GM08714 (cell line): ENCODE measurements around the gene PPP1R15A.
A peak's percentile ranks its signal among the peaks of the same experiment; 100 is the strongest.
"Not testable (repeated sequence)": the region's sequence is repeated elsewhere in the genome, so short reads cannot be mapped to it uniquely, and the experiment has no call there.

ENCODE experiments used
- H3K4me3 ChIP-seq: fragments of 200-500 bp; sonication (Bioruptor generic); 2 replicates; pipeline ENCODE4 v1.5.1; 2014; ENCODE audit warnings: mild to moderate bottlenecking, low read length, inconsistent platforms
- ZNF274 ChIP-seq: IDR thresholded peaks from 2 replicates; pipeline ENCODE4 v1.6.1; 2012; ENCODE audit warnings: mild to moderate bottlenecking, low read depth, low read length

The PPP1R15A gene

DNA sequence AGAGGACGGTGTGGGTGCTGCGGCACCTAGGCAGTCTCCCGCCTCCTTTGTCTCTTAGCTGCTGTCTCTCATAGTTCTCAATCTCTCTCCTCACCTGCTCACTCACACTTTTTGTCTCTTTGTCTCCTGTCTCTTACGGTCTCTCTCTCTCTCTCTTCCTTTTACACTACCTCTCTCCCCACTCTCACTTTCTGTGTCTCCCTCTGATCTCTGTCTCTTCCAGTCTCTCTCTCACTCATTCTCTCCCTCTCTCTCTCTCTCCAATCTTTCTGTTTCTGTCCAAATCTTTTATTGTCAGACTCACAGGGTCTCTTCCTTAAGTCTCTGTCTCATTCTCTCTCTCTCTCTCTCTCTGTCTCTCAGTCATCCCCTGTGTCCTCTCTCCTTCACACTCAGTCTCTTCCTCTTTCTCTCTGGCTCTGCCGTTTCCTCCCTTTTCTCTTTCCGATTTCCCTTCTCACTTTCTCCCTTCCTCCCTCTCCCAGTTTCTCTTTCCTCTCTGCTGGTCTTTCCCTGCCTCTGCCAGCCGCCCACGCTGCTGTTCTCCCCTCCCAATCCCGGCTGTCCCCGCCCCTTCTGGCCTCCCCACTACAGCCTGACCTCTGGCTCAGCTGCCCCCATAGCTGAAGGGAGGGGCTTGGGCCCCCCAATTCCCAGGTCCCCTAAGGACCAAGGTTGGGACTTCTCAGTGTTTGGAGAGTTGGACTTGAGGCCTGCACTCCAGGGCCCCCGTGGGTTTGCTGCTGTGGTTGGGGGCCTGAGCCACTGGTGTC is 3.9 kb upstream of the PPP1R15A start, which contains the start of gene PLEKHA4:
Gene PLEKHA4, minus strand, starts transcription at position 504 of the 773 bp plus-strand sequence. CDS start 997 bp downstream, outside the sequence.
- TF ChIP-seq ZNF274: no peak
- no peak within 1 kb of the TSS for H3K4me3 ChIP-seq

DNA sequence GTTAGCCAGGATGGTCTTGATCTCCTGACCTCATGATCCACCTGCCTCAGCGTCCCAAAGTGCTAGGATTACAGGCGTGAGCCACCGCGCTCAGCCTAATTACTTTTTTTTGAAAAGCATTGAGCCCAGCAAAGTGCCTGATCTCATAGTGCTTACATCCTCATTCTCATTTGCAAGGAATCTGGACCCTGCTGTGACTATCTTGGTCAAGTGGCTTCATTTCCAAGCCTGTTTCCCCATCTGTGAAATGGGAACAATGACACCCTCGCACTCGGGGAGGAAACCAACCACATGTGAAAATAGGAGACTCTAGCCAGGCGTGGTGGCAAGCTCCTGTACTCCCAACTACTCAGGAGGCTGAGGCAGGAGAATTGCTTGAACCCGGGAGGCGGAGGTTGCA is 2.2 kb upstream of the PPP1R15A start:
- H3K4me3 ChIP-seq: no peak overlapping the region
- no peak for TF ChIP-seq ZNF274

DNA sequence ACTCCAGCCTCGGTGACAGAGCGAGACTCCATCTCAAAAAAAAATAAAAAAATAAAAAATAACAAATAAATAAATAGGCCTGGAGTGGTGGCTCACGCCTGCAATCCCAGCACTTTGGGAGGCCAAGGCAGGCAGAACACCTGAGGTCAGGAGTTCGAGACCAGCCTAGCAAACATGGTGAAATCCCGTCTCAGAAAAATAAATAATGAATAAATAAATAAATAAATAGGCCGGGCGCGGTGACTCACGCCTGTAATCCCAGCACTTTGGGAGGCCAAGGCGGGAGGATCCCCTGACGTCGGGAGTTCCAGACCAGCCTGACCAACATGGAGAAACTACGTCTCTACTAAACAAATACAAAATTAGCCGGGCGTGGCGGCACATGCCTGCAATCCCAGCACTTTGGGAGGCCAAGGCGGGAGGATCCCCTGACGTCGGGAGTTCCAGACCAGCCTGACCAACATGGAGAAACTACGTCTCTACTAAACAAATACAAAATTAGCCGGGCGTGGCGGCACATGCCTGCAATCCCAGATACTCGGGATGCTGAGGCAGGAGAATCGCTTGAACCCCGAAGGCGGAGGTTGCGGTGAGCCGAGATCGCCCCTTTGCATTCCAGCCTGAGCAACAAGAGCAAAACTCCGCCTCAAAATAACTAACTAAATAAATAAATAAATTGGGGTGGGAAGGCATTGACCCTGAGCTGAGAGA is 595 bp upstream of the PPP1R15A start:
- not testable (repeated sequence) for H3K4me3 ChIP-seq

DNA sequence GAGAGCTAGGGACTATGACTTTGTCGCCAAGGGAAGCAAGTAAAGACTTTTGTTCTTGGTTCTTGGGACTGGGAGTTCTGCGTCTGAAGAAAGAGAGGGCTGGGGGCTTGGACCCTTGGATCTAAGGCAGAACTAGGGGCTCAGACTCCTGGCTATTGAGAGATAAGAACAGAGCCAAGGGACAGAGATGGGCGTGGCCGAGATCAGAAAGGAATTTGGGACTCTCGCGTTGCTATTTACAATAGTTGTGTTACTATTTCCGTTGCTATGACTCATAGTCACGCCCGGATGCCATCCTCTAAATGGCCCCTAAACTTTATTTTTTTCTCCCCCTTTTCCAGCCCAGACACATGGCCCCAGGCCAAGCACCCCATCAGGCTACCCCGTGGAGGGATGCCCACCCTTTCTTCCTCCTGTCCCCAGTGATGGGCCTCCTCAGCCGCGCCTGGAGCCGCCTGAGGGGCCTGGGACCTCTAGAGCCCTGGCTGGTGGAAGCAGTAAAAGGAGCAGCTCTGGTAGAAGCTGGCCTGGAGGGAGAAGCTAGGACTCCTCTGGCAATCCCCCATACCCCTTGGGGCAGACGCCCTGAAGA is 759 bp downstream of the PPP1R15A start:
- H3K4me3 ChIP-seq: peak overlapping the region; percentile 85
- no peak for TF ChIP-seq ZNF274

DNA sequence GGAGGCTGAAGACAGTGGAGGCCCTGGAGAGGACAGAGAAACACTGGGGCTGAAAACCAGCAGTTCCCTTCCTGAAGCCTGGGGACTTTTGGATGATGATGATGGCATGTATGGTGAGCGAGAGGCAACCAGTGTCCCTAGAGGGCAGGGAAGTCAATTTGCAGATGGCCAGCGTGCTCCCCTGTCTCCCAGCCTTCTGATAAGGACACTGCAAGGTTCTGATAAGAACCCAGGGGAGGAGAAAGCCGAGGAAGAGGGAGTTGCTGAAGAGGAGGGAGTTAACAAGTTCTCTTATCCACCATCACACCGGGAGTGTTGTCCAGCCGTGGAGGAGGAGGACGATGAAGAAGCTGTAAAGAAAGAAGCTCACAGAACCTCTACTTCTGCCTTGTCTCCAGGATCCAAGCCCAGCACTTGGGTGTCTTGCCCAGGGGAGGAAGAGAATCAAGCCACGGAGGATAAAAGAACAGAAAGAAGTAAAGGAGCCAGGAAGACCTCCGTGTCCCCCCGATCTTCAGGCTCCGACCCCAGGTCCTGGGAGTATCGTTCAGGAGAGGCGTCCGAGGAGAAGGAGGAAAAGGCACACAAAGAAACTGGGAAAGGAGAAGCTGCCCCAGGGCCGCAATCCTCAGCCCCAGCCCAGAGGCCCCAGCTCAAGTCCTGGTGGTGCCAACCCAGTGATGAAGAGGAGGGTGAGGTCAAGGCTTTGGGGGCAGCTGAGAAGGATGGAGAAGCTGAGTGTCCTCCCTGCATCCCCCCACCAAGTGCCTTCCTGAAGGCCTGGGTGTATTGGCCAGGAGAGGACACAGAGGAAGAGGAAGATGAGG is 1.5 kb downstream of the PPP1R15A start:
- peak overlapping the region; percentile 85 for H3K4me3 ChIP-seq
- no peak for TF ChIP-seq ZNF274

DNA sequence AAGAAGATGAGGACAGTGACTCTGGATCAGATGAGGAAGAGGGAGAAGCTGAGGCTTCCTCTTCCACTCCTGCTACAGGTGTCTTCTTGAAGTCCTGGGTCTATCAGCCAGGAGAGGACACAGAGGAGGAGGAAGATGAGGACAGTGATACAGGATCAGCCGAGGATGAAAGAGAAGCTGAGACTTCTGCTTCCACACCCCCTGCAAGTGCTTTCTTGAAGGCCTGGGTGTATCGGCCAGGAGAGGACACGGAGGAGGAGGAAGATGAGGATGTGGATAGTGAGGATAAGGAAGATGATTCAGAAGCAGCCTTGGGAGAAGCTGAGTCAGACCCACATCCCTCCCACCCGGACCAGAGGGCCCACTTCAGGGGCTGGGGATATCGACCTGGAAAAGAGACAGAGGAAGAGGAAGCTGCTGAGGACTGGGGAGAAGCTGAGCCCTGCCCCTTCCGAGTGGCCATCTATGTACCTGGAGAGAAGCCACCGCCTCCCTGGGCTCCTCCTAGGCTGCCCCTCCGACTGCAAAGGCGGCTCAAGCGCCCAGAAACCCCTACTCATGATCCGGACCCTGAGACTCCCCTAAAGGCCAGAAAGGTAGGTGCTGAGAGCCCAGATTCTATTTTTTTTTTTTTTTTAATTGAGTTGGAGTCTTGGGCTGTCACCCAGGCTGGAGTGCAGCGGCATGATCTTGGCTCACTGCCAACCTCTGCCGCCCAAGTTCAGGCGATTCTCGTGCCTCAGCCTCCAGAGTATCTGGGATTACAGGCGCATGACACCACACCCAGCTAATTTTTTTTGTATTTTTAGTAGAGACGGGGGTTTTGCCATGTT is 2.3 kb downstream of the PPP1R15A start:
- TF ChIP-seq ZNF274: no peak
- H3K4me3 ChIP-seq: peak overlapping the region; percentile 85

DNA sequence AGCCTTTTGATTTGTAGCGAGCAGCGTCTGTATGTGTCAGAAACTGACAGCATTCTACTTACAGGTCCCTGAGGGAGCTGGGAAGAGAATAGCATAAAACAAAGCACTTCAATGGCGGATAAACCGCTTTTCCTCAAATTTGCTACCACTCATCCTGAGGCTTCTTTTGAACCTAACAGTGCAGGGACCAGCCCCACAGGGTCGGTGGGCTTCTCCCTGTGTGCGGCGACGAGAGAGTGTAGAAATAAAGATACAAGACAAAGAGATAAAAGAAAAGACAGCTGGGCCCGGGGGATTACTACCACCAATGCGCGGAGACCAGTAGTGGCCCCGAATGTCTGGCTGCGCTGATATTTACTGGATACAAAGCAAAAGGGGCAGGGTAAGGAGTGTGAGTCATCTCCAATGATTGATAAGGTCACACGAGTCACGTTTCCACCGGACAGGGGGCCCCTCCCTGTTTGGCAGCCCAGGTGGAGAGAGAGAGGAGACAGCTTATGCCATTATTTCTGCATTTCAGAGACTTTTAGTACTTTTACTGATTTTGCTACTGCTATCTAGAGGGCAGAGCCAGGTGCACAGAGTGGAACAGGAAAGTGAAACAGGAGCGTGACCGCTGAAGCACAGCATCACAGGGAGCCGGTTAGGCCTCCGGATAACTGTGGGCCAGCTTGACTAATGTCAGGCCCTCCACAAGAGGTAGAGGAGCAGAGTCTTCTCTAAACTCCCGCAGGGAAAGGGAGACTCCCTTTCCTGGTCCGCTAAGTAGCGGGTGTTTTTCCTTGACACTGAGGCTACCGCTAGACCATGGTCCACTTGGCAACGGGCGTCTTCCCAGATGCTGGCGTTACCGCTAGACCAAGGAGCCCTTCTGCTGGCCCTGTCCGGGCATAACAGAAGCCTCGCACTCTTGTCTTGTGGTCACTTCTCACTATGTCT is 4.1 kb downstream of the PPP1R15A start:
- peak overlapping the region; percentile 85; the same call in 1 of the 2 replicates for H3K4me3 ChIP-seq

DNA sequence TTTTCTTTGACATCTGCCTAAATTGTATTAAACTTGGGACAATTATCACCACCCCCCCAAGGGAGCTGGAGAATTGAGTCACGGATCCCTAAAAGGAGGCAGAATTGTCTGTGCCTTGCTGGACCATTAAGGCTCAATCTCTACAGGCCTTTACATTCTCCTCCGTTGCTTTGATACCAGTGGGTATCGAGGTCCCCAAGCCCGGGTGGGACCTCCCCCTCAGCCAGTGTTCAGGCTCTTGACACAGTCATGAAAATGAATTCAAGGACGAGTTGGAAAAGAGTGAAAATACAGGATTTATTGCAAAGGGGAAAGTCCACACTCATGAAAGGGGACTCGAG is 5.6 kb downstream of the PPP1R15A start:
- no peak overlapping the region for H3K4me3 ChIP-seq
- no peak for TF ChIP-seq ZNF274

DNA sequence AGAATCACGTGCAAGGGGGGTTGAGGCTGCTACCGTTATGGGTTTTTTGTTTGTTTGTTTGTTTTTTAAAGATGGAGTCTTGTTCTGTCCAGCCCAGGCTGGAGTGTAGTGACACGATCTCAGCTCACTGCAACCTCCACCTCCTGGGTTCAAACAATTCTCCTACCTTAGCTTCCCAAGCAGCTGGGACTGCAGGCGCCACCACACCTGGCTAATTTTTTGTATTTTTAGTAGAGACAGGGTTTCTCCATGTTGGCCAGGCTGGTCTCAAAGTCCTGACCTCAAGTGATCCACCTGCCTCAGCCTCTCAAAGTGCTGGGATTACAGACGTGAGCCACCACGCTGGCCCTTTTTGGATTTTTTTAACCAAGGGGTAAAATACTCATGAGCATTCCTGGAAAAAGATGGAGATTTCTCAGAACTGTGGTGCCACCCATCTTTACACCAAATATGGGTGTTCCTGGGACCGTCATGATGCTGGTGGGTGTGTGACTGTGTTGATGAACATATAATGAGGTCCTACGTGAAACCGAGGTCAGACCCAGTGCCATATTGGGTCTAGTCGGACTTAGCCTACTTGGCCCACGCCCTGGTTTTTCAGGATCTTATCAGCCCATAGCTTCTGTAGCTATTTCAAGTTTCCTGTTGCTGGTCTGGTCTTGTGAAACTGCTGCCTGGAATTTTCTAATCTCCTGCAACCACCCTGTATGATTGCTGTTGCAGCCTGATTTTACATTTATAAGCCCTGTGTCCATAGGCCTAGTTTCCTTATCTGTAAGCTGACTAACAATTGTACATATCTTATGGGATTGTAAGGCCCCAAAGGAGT is 6.2 kb downstream of the PPP1R15A start:
- TF ChIP-seq ZNF274: no peak
- H3K4me3 ChIP-seq: no peak overlapping the region

DNA sequence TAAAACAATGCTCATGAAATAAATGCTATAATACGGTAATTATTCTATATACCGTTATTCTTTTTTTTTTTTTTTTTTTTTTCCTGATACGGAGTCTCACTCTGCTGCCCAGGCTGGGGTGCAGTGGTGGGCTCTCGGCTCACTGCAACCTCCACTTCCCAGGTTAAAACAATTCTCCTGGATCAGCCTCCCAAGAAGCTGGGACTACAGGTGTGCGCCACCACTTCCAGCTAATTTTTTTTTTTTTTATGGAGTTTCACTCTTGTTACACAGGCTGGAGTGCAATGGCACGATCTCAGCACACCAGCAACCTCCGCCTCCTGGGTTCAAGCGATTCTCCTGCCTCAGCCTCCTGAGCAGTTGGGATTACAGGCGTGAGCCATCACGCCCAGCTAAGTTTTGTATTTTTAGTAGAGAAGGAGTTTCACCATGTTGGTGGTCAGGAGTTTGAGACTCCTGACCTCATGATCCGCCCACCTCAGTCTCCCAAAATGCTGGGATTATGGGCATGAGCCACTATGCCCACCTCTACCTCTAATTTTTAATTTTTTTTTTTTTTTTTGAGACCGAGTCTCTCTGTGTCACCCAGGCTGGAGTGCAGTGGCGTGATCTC is 6.9 kb downstream of the PPP1R15A start:
- no peak overlapping the region for H3K4me3 ChIP-seq
- TF ChIP-seq ZNF274: no peak

DNA sequence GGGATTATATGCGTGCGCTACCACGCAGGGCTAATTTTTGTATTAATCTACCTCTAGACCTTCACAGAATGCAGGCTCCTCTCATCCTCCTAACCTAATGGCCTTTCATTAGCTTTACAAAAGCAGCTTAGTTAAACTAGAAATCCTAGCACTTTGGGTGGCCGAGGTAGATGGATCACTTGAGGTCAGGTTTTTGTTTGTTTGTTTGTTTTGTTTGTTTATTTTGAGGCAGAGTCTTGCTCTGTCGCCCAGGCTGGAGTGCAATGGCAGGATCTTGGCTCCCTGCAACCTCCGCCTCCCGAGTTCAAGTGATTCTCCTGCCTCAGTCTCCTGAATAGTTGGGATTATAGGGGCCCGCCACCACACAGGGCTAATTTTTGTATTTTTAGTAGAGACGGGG is 7.5 kb downstream of the PPP1R15A start:
- H3K4me3 ChIP-seq: not testable (repeated sequence)
